Glomerular visceral epithelial cell (primary cell): ENCODE measurements around the gene PASD1.
"Not testable (repeated sequence)": the region's sequence is repeated elsewhere in the genome, so short reads cannot be mapped to it uniquely, and the experiment has no call there.

Experiments used
- DNase-seq: peaks from one replicate; pipeline ENCODE4 v3.0.0-alpha.2; 2016; ENCODE audit errors: extremely low spot score

The PASD1 gene, protein sequence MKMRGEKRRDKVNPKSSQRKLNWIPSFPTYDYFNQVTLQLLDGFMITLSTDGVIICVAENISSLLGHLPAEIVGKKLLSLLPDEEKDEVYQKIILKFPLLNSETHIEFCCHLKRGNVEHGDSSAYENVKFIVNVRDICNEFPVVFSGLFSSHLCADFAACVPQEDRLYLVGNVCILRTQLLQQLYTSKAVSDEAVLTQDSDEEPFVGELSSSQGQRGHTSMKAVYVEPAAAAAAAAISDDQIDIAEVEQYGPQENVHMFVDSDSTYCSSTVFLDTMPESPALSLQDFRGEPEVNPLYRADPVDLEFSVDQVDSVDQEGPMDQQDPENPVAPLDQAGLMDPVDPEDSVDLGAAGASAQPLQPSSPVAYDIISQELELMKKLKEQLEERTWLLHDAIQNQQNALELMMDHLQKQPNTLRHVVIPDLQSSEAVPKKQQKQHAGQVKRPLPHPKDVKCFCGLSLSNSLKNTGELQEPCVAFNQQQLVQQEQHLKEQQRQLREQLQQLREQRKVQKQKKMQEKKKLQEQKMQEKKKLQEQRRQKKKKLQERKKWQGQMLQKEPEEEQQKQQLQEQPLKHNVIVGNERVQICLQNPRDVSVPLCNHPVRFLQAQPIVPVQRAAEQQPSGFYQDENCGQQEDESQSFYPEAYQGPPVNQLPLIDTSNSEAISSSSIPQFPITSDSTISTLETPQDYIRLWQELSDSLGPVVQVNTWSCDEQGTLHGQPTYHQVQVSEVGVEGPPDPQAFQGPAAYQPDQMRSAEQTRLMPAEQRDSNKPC

DNA sequence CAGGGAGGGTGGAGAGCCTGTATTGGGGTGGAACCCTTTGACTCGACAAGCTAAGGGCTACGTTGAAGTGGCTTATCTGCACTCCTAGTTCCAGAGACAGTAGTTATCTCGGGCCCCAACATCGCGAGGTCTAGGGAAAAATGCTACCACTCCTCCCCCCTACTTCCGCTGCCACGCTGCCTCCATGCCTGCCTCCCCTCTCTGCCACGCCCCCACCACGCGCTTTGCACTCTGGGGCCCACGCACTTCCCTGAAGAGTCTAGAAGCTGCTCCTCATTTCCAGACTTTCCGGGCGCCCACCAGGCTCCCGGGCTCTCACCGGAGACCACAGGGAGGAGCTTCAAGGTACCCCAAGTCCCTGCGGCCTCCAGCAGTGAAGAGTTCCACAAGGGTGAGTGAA is at the start of gene PASD1:
PASD1 (plus strand) TSS at position 227 of the 400 bp plus-strand sequence. CDS start 37,879 bp downstream, outside the sequence.
- DNase-seq, result no peak

DNA sequence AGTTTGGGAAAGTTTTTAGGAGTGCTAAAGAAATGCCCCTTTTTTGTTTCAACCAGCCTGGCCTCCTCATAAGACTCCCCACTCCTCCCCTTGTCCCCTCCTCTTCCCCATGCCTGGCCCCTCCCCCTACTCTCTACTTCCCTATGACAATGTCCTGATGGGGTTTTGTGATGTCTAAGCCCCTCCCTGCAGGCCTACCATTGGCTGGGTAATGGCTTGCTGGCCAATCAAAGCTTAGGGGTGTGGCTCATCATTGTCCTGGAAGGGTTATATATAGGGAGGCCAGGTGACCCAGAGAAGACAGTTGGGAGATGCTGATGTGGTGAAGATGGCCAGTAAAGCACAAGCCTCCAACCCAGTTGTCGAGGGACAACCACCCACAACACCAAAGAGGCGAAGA is 48.2 kb upstream of the PASD1 start:
- DNase-seq, result no peak

DNA sequence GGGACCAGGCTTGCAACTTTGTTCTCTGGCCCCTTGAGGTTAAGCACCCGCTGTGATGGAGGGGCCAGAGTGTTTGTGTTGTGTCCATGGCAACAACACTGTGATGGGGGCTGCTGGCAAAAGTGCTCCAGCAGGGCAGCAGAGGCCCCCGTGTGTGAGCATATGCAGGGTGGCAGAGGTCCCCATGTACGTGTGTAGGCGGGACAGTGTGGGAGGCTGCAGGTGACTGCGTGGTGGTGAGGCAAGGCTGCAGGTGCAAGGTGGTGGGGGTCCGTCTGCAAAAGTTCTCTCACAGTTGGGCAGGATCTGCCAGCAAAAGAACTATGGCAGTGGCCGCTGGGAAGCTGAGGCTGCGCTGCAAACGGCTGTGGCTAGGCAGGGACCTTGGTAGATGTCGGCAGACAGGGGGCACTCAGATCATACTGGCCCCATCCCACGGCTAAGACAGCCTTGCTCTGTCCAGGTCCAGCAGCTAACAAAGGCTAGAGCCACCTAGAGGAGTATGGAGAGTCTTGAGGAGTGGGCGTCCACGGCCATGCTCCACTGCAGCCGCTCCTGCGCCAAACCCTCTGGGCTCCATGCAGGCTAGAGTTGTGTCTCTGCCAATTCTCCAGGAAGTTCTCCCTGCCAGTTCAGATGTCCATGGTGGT is 46.8 kb upstream of the PASD1 start:
- no peak for DNase-seq

DNA sequence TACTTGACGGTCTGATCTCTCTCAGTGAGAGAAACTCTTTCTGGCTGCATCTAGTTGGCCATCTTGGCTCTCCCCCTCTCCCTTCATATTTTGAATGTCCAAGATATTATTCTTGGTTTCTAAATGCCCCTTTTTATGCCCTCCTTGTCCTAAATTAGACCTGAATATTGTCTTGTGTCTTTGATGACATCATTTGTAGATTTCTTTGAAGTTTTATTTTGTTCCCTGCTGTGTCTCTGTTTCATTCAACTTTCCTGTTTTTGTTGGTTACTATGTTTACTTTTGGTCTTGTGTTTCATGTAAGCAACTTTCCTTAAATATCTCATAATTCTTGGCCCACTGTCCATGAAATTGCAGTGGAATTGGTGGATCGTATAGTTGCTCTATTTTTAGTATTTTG is 46.1 kb upstream of the PASD1 start:
- no peak for DNase-seq

DNA sequence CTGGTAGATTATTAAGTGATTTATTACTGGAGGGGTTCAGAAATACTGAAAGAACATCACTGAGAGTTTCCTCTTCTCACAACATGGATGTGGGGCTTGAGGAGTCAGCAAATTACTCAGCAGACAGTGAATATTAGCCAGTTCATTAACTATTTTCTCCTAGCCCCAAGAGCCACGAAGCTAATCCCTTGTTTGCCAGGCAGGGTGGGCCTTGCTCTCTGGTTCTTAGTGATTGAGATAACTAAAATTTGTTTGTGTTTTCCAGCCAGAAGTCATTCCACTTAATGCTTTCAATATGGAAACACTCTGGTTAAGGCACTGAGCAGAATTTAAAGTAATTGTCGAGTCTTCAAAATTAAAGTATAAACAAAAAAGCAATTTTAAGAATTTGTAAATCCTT is 40.1 kb upstream of the PASD1 start:
- DNase-seq, result no peak

DNA sequence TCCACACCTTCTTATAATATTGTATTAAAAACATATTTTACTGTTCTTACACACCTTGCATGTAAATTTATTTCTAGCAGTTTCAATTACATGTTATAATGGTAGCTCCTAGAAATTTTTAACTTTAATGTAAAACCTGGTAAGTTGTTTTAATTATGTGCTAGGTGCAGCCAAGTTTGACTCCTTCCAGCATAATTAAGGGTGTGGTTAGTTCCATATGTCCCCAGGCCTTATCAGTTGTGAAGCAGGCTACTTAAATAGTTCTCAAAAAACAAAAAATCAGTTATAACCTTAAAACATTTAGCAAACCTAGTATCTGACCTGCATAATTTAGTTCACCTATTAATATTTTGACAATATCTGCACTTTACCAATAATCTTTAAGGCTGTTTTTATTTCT is 26.9 kb upstream of the PASD1 start:
- no peak for DNase-seq

DNA sequence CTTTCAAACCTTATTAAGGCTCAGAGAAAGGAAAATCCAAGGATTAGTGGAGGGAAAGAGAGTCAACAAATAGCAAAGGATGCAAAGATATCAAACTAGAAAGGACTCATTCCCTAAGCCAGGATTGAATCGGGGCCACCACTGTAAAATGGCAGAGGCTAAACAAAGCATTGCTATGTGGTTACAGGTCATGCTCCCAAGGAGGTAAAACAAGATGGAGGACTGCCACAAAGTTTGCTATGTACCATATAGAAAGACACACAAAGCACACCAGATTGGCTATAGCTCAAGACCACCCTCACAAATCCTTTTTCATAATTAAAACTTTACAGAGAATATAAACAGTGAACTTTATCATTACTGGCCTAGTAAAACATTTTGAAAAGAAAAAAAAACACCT is 25.9 kb upstream of the PASD1 start:
- DNase-seq, result no peak

DNA sequence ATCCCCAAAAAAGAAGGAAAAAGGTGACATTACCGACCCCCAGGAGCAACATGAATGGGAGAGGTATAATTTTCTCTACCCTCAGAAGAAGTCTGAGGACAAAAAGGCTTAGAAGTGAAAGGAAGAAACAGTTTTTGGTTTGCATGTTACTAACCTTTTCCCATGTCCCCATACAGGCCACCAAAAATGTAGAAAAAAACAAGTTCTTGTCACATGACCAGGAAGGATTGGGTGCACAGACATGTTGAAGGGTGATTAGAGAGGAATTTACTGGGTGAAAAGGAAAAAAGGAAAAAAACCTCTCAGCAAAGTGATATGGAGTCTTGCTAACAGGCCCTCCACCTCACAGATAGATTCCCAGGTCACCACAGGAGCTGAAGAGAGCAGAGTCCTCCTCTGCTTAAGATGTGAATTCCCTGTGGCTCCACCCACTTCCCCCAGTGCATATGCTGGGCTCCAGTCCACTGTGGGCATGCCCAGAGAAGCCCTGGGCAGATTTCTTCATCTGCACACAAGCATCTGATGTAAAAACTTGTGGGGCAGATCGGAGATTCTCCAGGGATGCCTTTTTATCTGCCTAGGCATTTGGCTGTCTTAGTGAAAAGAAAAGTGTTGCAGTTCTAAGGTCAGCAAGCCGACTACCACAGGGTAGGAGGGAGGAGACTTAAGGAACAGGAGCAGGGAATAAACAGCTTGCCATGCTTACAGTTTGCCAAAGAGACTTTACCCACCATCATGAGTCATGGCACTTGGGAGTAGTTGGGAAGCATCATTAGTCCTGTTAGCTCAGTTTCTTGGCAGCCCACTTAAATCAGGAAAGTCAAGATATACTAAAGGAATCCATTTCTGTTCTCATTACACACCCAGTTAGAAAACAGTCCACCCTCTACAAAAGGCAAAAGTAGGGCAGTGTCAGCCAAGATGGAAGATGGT is 25.0 kb upstream of the PASD1 start:
- DNase-seq, result no peak

DNA sequence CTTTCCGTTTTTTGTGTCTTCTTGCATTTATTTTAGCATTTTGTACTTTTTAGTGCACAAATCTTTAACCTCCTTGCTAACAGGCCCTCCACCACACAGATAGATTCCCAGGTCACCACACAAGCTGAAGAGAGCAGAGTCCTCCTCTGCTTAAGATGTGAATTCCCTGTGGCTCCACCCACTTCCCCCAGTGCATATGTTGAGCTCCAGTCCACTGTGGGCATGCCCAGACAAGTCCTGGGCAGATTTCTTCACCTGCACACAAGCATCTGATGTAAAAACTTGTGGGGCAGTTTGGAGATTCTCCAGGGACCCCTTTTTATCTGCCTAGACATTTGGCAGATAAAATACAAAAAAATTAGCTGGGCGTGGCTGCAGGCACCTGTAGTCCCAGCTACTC is 19.8 kb upstream of the PASD1 start:
- DNase-seq, result no peak

DNA sequence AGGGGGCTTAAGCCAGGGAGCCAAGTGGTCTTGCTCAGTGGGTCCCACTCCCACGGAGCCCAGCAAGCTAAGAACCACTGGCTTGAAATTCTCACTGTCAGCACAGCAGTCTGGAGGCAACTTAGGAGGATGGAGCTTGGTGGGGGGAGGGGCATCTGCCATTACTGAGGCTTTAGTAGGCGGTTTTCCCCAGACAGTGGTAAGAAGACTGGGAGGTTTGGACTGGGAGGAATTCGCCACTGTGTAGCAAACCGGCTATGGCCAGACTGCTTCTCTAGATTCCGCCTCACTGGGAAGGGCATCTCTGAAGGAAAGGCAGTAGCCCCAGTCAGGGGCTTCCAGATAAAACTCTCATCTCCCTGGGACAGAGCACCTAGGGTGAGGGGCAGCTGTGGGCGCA is 17.2 kb upstream of the PASD1 start:
- not testable (repeated sequence) for DNase-seq

DNA sequence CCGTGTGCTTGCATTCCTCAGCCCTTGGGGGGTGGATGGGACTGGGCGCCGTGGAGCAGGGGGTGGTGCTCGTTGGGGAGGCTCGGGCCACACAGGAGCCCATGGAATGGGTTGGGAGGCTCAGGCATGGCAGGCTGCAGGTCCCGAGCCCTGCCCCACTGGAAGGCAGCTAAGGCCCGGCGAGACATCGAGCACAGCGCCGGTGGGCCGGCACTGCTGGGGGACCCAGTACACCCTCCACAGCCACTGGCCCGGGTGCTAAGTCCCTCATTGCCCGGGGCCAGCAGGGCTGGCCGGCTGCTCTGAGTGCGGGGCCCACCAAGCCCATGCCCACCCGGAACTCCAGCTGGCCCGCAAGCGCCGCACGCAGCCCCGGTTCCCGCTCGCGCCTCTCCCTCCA is 12.3 kb upstream of the PASD1 start:
- DNase-seq, result not testable (repeated sequence)

DNA sequence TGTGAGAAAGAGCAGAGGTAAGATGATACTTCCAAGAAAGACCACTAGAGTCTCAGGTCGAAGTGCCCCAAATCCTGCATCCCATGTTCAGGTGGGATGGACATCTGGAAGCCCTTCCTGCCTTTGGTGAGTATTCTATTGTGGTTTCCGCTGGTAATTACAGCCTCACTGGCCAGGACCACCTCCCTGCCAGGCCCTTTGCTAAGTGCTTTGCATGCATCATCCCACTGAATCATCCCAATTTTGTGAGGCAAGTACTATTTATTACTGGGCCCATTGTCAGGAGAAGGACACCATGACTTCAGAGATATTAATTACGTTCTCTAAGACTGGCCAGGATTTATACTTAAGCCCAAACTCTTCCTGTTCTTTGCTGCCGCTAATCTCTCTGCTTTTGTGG is 10.7 kb upstream of the PASD1 start:
- no peak for DNase-seq

DNA sequence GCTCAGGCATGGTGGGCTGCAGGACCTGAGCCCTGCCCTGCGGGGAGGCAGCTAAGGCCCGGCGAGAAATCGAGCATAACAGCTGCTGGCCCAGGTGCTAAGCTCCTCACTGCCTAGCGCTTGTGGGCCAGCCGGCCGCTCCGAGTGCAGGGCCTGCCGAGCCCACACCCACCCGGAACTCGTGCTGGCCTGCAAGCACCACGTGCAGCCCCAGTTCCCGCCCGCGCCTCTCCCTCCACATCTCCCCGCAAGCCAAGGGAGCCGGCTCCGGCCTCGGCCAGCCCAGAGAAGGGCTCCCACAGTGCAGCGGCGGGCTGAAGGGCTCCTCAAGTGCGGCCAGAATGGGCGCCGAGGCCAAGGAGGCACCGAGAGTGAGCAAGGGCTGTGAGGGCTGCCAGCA is 8.2 kb upstream of the PASD1 start:
- not testable (repeated sequence) for DNase-seq

DNA sequence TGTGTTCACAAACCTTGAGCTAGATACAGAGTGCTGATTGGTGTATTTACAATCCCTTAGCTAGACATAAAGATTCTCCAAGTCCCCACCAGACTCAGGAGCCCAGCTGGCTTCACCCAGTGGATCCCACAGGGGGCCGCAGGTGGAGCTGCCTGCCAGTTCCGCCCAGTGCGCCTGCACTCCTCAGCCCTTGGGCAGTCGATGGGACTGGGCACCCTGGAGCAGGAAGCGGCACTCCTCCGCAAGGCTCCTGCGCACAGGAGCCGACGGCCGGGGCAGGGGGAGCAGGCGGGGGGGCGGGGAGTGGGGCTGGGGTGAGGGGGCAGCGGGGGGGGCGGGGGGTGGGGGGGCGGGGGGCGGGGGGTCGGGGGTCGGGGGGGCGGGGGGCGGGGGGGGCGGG is 990 bp upstream of the PASD1 start:
- not testable (repeated sequence) for DNase-seq

DNA sequence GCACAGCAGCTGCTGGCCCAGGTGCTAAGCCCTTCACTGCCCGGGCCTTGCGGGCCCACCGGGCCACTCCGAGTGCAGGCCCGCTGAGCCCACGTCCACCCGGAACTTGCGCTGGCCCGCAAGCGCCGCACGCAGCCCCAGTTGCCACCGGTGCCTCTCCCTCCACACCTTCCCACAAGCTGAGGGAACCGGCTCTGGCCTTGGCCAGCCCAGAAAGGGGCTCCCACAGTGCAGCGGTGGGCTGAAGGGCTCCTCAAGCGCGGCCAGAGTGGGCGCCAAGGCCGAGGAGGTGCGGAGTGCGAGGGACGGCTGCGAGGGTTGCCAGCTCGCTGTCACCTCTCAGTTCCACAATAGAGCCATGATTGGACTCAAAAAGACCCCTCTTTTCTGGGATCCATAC is 472 bp upstream of the PASD1 start:
- not testable (repeated sequence) for DNase-seq

DNA sequence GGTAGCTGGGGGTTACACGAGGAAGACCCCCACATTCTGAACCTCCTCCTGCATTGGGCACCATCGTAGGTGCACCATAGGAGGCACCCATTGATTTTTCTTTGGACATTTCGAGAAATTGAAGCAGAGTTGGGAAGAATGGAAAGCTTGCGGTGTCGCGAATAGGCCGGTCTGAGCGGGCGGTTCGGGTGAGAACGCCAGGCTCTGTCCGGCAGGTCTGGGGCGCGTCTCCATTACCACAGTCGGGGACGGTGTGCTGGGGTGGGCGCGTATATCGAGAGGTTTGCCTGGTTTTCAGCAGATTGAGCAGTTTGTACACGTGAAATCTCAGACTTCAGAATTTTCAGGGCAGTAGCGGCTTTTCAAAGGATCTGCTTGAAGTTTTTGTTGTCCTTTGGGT is 560 bp downstream of the PASD1 start:
- no peak for DNase-seq

DNA sequence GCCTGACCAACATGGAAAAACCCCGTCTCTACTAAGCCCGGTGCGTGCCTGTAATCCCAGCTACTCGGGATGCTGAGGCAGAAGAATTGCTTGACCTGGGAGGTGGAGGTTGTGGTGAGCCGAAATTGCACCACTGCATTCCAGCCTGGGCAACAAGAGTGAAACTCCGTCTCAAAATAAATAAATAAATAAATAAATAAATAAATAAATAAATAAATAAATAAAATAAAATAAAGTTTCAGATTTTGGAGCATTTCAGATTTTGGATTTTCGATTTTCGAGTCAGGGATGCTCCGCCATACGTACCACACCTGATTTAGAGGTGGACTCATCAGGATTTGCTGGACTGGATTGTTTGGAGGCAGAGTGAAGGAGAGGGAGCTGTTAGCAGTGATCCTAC is 3.4 kb downstream of the PASD1 start:
- not testable (repeated sequence) for DNase-seq

DNA sequence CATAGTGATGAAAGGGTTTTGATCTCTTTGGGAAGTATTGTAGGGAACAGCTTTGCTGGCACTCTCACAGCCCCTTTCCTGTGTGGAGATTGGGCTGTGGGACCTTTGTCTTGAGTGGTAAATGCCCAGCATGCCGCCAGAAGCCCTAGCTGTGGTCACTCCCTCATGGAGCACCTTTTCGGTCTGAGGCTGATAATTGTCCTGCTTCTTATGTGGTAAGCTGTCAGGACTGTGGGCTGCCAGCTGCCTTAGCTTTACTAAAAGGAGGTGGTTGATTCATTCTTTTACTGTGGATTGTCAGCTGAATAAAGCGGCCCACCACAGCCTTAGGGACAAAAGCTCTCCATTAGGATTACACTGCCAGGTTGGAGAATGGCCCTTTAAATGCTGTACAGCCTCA is 7.1 kb downstream of the PASD1 start:
- no peak for DNase-seq

DNA sequence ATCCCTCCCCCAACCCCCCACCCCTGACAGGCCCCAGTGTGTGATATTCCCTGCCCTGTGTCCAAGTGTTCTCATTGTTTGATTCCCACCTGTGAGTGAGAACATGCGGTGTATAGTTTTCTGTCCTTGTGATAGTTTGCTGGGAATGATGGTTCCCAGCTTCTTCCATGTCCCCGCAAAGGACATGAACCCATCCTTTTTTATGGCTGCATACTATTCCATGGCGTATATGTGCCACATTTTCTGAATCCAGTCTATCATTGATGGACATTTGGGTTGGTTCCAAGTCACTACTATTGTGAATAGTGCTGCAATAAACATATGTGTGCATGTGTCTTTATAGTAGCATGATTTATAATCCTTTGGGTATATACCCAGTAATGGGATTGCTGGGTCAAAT is 29.9 kb downstream of the PASD1 start:
- DNase-seq, result not testable (repeated sequence)

DNA sequence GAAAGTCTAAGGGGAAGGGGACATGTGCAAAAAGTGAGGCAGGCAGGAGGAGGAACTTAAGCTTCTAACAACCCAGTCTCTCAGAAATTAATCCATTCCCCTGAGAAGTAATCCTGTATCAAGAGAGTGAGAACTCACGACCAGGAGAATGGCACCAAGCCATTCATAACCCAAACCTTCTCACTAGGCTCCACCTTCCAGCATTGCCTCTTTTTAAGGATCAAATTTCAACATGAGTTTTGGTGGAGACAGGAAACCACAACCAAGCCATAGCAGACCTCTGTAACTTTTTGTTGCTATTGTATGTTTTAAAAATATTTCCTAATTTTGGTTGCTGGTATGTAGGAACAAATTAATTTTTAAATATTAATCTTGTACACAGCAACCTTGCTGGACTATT is 32.8 kb downstream of the PASD1 start:
- DNase-seq, result no peak

DNA sequence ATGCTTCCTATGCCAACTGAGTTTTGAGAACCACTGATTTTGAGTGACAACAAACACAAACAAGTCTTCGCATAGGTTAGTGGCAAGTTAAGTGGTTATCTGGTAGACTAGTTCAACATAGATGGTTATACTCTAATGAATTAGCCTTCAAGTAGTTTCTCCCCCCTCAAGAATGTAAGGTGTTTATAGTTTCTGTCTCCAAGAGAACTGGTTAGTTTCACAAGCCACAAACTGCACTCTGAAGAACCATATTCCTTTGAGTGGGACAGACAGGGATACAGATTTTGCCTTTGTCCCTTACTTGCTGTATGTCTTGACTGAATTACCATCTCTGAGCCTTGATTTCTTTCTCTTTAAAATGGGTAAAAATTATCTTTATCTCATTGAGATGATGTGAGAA is 41.5 kb downstream of the PASD1 start:
- no peak for DNase-seq

DNA sequence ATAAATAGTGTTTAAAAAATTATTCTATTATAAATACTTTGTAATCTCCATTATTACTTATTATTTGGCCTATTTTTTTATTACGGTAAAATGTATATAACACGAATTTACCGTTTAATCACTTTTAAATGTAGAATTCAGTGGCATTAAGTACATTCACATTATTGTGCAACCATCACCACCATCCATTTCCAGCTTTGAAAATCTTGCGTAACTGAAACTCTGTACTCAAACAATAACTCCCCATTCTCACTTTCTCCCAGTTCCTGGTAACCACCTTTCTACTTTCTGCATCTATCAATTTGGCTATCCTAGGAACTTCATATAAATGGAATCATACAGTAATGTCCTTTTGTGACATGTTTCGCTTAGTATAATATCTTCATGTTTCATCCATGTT is 45.7 kb downstream of the PASD1 start:
- no peak for DNase-seq
